ENCODE measurements around the gene C1QB. TPM values are rescaled to one million over a fixed set of nuclear protein-coding genes. Genes with fewer than 3 reads are reported as not detected.

Gene C1QB
- polyA plus RNA-seq, 2 donors: 12.8 to 29.1 TPM

GRCh38 chr1:22687191-22687590, 34.2 kb downstream of the C1QB start:
- H3K27me3 ChIP-seq (ENCODE audit: control insufficient read depth in 1 of 2, insufficient read depth in 2 of 2, low read length in 2 of 2): peaks cover 0 to 3% of the 10 kb centered on the region in 2 donors
- no peak overlapping the region for H3K4me3 ChIP-seq (ENCODE audit: low read depth in 1 of 2, low read length in 2 of 2)
- H3K27ac ChIP-seq (ENCODE audit: low read depth in 2 of 2, low read length in 1 of 2): no peak overlapping the region
- no peaks in the 10 kb centered on the region for H3K4me1 ChIP-seq (ENCODE audit: control insufficient read depth in 2 of 2, insufficient read depth in 2 of 2, low read length in 1 of 2)
- no peaks in the 10 kb centered on the region for H3K36me3 ChIP-seq (ENCODE audit: control insufficient read depth in 2 of 2, insufficient read depth in 2 of 2, low read length in 1 of 2)
- H3K9me3 ChIP-seq (ENCODE audit: control insufficient read depth in 2 of 2, insufficient read depth in 1 of 2, low read depth in 1 of 2, low read length in 1 of 2): no peaks in the 10 kb centered on the region
- WGBS, 2 donors: 81 to 86% methylated on average over 2 of the region's 2 CpGs

GRCh38 chr1:22688466-22688865, 35.4 kb downstream of the C1QB start:
- no peaks in the 10 kb centered on the region for H3K9me3 ChIP-seq (ENCODE audit: control insufficient read depth in 2 of 2, insufficient read depth in 1 of 2, low read depth in 1 of 2, low read length in 1 of 2)
- no peak overlapping the region for H3K4me3 ChIP-seq (ENCODE audit: low read depth in 1 of 2, low read length in 2 of 2)
- no peaks in the 10 kb centered on the region for H3K4me1 ChIP-seq (ENCODE audit: control insufficient read depth in 2 of 2, insufficient read depth in 2 of 2, low read length in 1 of 2)
- peaks cover 0 to 3% of the 10 kb centered on the region in 2 donors for H3K27me3 ChIP-seq (ENCODE audit: control insufficient read depth in 1 of 2, insufficient read depth in 2 of 2, low read length in 2 of 2)
- no peaks in the 10 kb centered on the region for H3K36me3 ChIP-seq (ENCODE audit: control insufficient read depth in 2 of 2, insufficient read depth in 2 of 2, low read length in 1 of 2)
- no peak overlapping the region for H3K27ac ChIP-seq (ENCODE audit: low read depth in 2 of 2, low read length in 1 of 2)

GRCh38 chr1:22689505-22689904, 36.5 kb downstream of the C1QB start:
- H3K36me3 ChIP-seq (ENCODE audit: control insufficient read depth in 2 of 2, insufficient read depth in 2 of 2, low read length in 1 of 2): no peaks in the 10 kb centered on the region
- WGBS, 2 donors: 55 to 66% methylated on average over 11 of the region's 11 CpGs
- no peak overlapping the region for H3K4me3 ChIP-seq (ENCODE audit: low read depth in 1 of 2, low read length in 2 of 2)
- H3K4me1 ChIP-seq (ENCODE audit: control insufficient read depth in 2 of 2, insufficient read depth in 2 of 2, low read length in 1 of 2): no peaks in the 10 kb centered on the region
- H3K9me3 ChIP-seq (ENCODE audit: control insufficient read depth in 2 of 2, insufficient read depth in 1 of 2, low read depth in 1 of 2, low read length in 1 of 2): no peaks in the 10 kb centered on the region
- H3K27me3 ChIP-seq (ENCODE audit: control insufficient read depth in 1 of 2, insufficient read depth in 2 of 2, low read length in 2 of 2): peaks cover 0 to 3% of the 10 kb centered on the region in 2 donors
- no peak overlapping the region for H3K27ac ChIP-seq (ENCODE audit: low read depth in 2 of 2, low read length in 1 of 2)

GRCh38 chr1:22691031-22691753, 38.2 kb downstream of the C1QB start:
- H3K9me3 ChIP-seq (ENCODE audit: control insufficient read depth in 2 of 2, insufficient read depth in 1 of 2, low read depth in 1 of 2, low read length in 1 of 2): no peaks in the 10 kb centered on the region
- H3K36me3 ChIP-seq (ENCODE audit: control insufficient read depth in 2 of 2, insufficient read depth in 2 of 2, low read length in 1 of 2): no peaks in the 10 kb centered on the region
- H3K4me1 ChIP-seq (ENCODE audit: control insufficient read depth in 2 of 2, insufficient read depth in 2 of 2, low read length in 1 of 2): no peaks in the 10 kb centered on the region
- H3K27ac ChIP-seq (ENCODE audit: low read depth in 2 of 2, low read length in 1 of 2): no peak overlapping the region
- no peak overlapping the region for H3K4me3 ChIP-seq (ENCODE audit: low read depth in 1 of 2, low read length in 2 of 2)
- WGBS, 2 donors: 70 to 72% methylated on average over 13 of the region's 13 CpGs
- H3K27me3 ChIP-seq (ENCODE audit: control insufficient read depth in 1 of 2, insufficient read depth in 2 of 2, low read length in 2 of 2): peaks cover 0 to 3% of the 10 kb centered on the region in 2 donors

- H3K4me1 ChIP-seq (ENCODE audit: control insufficient read depth in 2 of 2, insufficient read depth in 2 of 2, low read length in 1 of 2): no peaks in the 10 kb centered on the region
- H3K9me3 ChIP-seq (ENCODE audit: control insufficient read depth in 2 of 2, insufficient read depth in 1 of 2, low read depth in 1 of 2, low read length in 1 of 2): no peaks in the 10 kb centered on the region
- no peaks in the 10 kb centered on the region for H3K36me3 ChIP-seq (ENCODE audit: control insufficient read depth in 2 of 2, insufficient read depth in 2 of 2, low read length in 1 of 2)
- H3K27me3 ChIP-seq (ENCODE audit: control insufficient read depth in 1 of 2, insufficient read depth in 2 of 2, low read length in 2 of 2): no peaks in the 10 kb centered on the region
- H3K27ac ChIP-seq (ENCODE audit: low read depth in 2 of 2, low read length in 1 of 2): no peak overlapping the region
- WGBS, 2 donors: 86 to 88% methylated on average over 5 of the region's 5 CpGs
- H3K4me3 ChIP-seq (ENCODE audit: low read depth in 1 of 2, low read length in 2 of 2): no peak overlapping the region
Observed at GRCh38 chr1:22694172-22694571, 41.1 kb downstream of the C1QB start.

- H3K4me1 ChIP-seq (ENCODE audit: control insufficient read depth in 2 of 2, insufficient read depth in 2 of 2, low read length in 1 of 2): no peaks in the 10 kb centered on the region
- no peak overlapping the region for H3K27ac ChIP-seq (ENCODE audit: low read depth in 2 of 2, low read length in 1 of 2)
- no peaks in the 10 kb centered on the region for H3K27me3 ChIP-seq (ENCODE audit: control insufficient read depth in 1 of 2, insufficient read depth in 2 of 2, low read length in 2 of 2)
- H3K9me3 ChIP-seq (ENCODE audit: control insufficient read depth in 2 of 2, insufficient read depth in 1 of 2, low read depth in 1 of 2, low read length in 1 of 2): no peaks in the 10 kb centered on the region
- no peak overlapping the region for H3K4me3 ChIP-seq (ENCODE audit: low read depth in 1 of 2, low read length in 2 of 2)
- no peaks in the 10 kb centered on the region for H3K36me3 ChIP-seq (ENCODE audit: control insufficient read depth in 2 of 2, insufficient read depth in 2 of 2, low read length in 1 of 2)
- WGBS, 2 donors: 69 to 81% methylated on average over 3 of the region's 3 CpGs
Observed at GRCh38 chr1:22696610-22697009, 43.6 kb downstream of the C1QB start.

GRCh38 chr1:22697980-22698379, 44.9 kb downstream of the C1QB start:
- Histone ChIP-seq H3K27ac (ENCODE audit: low read depth in 2 of 2, low read length in 1 of 2) (no peak overlapping the region), H3K27me3 (ENCODE audit: control insufficient read depth in 1 of 2, insufficient read depth in 2 of 2, low read length in 2 of 2) (no peaks in the 10 kb centered on the region), H3K36me3 (ENCODE audit: control insufficient read depth in 2 of 2, insufficient read depth in 2 of 2, low read length in 1 of 2) (no peaks in the 10 kb centered on the region), H3K9me3 (ENCODE audit: control insufficient read depth in 2 of 2, insufficient read depth in 1 of 2, low read depth in 1 of 2, low read length in 1 of 2) (no peaks in the 10 kb centered on the region), H3K4me1 (ENCODE audit: control insufficient read depth in 2 of 2, insufficient read depth in 2 of 2, low read length in 1 of 2) (no peaks in the 10 kb centered on the region), H3K4me3 (ENCODE audit: low read depth in 1 of 2, low read length in 2 of 2) (no peak overlapping the region)
- 61 to 63% methylated on average over 5 of the region's 5 CpGs for WGBS, 2 donors

- H3K27me3 ChIP-seq (ENCODE audit: control insufficient read depth in 1 of 2, insufficient read depth in 2 of 2, low read length in 2 of 2): no peaks in the 10 kb centered on the region
- H3K4me1 ChIP-seq (ENCODE audit: control insufficient read depth in 2 of 2, insufficient read depth in 2 of 2, low read length in 1 of 2): no peaks in the 10 kb centered on the region
Observed at GRCh38 chr1:22699681-22700520, 46.9 kb downstream of the C1QB start.

GRCh38 chr1:22702296-22703085, 49.5 kb downstream of the C1QB start:
- no peak overlapping the region for H3K27ac ChIP-seq (ENCODE audit: low read depth in 2 of 2, low read length in 1 of 2)
- no peaks in the 10 kb centered on the region for H3K4me1 ChIP-seq (ENCODE audit: control insufficient read depth in 2 of 2, insufficient read depth in 2 of 2, low read length in 1 of 2)
- H3K36me3 ChIP-seq (ENCODE audit: control insufficient read depth in 2 of 2, insufficient read depth in 2 of 2, low read length in 1 of 2): no peaks in the 10 kb centered on the region
- H3K4me3 ChIP-seq (ENCODE audit: low read depth in 1 of 2, low read length in 2 of 2): no peak overlapping the region
- H3K9me3 ChIP-seq (ENCODE audit: control insufficient read depth in 2 of 2, insufficient read depth in 1 of 2, low read depth in 1 of 2, low read length in 1 of 2): no peaks in the 10 kb centered on the region
- H3K27me3 ChIP-seq (ENCODE audit: control insufficient read depth in 1 of 2, insufficient read depth in 2 of 2, low read length in 2 of 2): no peaks in the 10 kb centered on the region
- 65 to 69% methylated on average over 12 of the region's 12 CpGs for WGBS, 2 donors

More at GRCh38 chr1:22699681-22700520, 46.9 kb downstream of the C1QB start:
- Histone ChIP-seq H3K4me3 (ENCODE audit: low read depth in 1 of 2, low read length in 2 of 2) (no peak overlapping the region), H3K9me3 (ENCODE audit: control insufficient read depth in 2 of 2, insufficient read depth in 1 of 2, low read depth in 1 of 2, low read length in 1 of 2) (no peaks in the 10 kb centered on the region), H3K36me3 (ENCODE audit: control insufficient read depth in 2 of 2, insufficient read depth in 2 of 2, low read length in 1 of 2) (no peaks in the 10 kb centered on the region), H3K27ac (ENCODE audit: low read depth in 2 of 2, low read length in 1 of 2) (no peak overlapping the region)
- 73% methylated on average over 14 of the region's 14 CpGs for WGBS, 2 donors

All from esophagus (tissue), 2 donors.